ENCODE data around the gene C16orf74.

- no peak for TF ChIP-seq RFX5 (IDR thresholded peaks at IDR 0.05)
- TF ChIP-seq ZC3H11A (IDR thresholded peaks at IDR 0.05) = no peak
- TF ChIP-seq CBX2 (IDR thresholded peaks at IDR 0.05; ENCODE audit: borderline replicate concordance, low read depth) = no peak
- no peak for TF ChIP-seq BHLHE40 (IDR thresholded peaks at IDR 0.05; ENCODE audit: low read depth, low read length)
- TF ChIP-seq, protein P1, sequence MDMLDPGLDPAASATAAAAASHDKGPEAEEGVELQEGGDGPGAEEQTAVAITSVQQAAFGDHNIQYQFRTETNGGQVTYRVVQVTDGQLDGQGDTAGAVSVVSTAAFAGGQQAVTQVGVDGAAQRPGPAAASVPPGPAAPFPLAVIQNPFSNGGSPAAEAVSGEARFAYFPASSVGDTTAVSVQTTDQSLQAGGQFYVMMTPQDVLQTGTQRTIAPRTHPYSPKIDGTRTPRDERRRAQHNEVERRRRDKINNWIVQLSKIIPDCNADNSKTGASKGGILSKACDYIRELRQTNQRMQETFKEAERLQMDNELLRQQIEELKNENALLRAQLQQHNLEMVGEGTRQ (IDR thresholded peaks at IDR 0.05) = no peak
- TF ChIP-seq EP300 (IDR thresholded peaks at IDR 0.05) = no peak
- TF ChIP-seq CTCF (IDR thresholded peaks at IDR 0.05) = no peak
- TF ChIP-seq MYC (IDR thresholded peaks at IDR 0.05; ENCODE audit: borderline replicate concordance, low read length) = no peak
- no peak for TF ChIP-seq JUN (IDR thresholded peaks at IDR 0.05)
- TF ChIP-seq RCOR1 (IDR thresholded peaks at IDR 0.05; ENCODE audit: low read depth, low read length) = no peak
- TF ChIP-seq TP53 (CRISPR knock-in tag; IDR thresholded peaks at IDR 0.05) = no peak
- TF ChIP-seq, protein P2, sequence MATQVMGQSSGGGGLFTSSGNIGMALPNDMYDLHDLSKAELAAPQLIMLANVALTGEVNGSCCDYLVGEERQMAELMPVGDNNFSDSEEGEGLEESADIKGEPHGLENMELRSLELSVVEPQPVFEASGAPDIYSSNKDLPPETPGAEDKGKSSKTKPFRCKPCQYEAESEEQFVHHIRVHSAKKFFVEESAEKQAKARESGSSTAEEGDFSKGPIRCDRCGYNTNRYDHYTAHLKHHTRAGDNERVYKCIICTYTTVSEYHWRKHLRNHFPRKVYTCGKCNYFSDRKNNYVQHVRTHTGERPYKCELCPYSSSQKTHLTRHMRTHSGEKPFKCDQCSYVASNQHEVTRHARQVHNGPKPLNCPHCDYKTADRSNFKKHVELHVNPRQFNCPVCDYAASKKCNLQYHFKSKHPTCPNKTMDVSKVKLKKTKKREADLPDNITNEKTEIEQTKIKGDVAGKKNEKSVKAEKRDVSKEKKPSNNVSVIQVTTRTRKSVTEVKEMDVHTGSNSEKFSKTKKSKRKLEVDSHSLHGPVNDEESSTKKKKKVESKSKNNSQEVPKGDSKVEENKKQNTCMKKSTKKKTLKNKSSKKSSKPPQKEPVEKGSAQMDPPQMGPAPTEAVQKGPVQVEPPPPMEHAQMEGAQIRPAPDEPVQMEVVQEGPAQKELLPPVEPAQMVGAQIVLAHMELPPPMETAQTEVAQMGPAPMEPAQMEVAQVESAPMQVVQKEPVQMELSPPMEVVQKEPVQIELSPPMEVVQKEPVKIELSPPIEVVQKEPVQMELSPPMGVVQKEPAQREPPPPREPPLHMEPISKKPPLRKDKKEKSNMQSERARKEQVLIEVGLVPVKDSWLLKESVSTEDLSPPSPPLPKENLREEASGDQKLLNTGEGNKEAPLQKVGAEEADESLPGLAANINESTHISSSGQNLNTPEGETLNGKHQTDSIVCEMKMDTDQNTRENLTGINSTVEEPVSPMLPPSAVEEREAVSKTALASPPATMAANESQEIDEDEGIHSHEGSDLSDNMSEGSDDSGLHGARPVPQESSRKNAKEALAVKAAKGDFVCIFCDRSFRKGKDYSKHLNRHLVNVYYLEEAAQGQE (IDR thresholded peaks at IDR 0.05) = no peak
- TF ChIP-seq, protein P3, sequence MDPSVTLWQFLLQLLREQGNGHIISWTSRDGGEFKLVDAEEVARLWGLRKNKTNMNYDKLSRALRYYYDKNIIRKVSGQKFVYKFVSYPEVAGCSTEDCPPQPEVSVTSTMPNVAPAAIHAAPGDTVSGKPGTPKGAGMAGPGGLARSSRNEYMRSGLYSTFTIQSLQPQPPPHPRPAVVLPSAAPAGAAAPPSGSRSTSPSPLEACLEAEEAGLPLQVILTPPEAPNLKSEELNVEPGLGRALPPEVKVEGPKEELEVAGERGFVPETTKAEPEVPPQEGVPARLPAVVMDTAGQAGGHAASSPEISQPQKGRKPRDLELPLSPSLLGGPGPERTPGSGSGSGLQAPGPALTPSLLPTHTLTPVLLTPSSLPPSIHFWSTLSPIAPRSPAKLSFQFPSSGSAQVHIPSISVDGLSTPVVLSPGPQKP (IDR thresholded peaks at IDR 0.05; ENCODE audit: low read depth, low read length) = no peak
- no peak for TF ChIP-seq EHMT2 (IDR thresholded peaks at IDR 0.05; ENCODE audit: low read depth)
Measured at GRCh38 chr16:85774811-85775210, 23.9 kb upstream of the C16orf74 start.
